T-helper 2 cell treated with Interferon-gamma antibody and Interleukin-4, amounts not matched to agents 5 μg/mL and 100 μg/mL, for 36 hours (primary cell): ENCODE results near the gene KDM3B.
"Not testable (repeated sequence)": the region's sequence is repeated elsewhere in the genome, so short reads cannot be mapped to it uniquely, and the experiment has no call there.

Experiments
- DNase-seq: peaks from one replicate; pipeline ENCODE4 v3.0.0; 2021; ENCODE audit warnings: low spot score
- H3K27ac Mint-ChIP-seq: one replicate; pipeline ENCODE4 v1.8.0; 2021; ENCODE audit warnings: mild to moderate bottlenecking, mixed read lengths
- H3K27me3 Mint-ChIP-seq: one replicate; pipeline ENCODE4 v1.8.0; 2021; ENCODE audit warnings: low read depth, mixed read lengths
- H3K36me3 Mint-ChIP-seq: one replicate; pipeline ENCODE4 v1.8.0; 2021; ENCODE audit warnings: low read depth, mixed read lengths
- H3K4me1 Mint-ChIP-seq: one replicate; pipeline ENCODE4 v1.8.0; 2021; ENCODE audit warnings: low read depth, mixed read lengths
- H3K4me3 Mint-ChIP-seq: one replicate; pipeline ENCODE4 v1.8.0; 2022; ENCODE audit warnings: mild to moderate bottlenecking, moderate library complexity, mixed read lengths
- H3K9me3 Mint-ChIP-seq: one replicate; pipeline ENCODE4 v1.8.0; 2021; ENCODE audit warnings: mixed read lengths

KDM3B gene, protein sequence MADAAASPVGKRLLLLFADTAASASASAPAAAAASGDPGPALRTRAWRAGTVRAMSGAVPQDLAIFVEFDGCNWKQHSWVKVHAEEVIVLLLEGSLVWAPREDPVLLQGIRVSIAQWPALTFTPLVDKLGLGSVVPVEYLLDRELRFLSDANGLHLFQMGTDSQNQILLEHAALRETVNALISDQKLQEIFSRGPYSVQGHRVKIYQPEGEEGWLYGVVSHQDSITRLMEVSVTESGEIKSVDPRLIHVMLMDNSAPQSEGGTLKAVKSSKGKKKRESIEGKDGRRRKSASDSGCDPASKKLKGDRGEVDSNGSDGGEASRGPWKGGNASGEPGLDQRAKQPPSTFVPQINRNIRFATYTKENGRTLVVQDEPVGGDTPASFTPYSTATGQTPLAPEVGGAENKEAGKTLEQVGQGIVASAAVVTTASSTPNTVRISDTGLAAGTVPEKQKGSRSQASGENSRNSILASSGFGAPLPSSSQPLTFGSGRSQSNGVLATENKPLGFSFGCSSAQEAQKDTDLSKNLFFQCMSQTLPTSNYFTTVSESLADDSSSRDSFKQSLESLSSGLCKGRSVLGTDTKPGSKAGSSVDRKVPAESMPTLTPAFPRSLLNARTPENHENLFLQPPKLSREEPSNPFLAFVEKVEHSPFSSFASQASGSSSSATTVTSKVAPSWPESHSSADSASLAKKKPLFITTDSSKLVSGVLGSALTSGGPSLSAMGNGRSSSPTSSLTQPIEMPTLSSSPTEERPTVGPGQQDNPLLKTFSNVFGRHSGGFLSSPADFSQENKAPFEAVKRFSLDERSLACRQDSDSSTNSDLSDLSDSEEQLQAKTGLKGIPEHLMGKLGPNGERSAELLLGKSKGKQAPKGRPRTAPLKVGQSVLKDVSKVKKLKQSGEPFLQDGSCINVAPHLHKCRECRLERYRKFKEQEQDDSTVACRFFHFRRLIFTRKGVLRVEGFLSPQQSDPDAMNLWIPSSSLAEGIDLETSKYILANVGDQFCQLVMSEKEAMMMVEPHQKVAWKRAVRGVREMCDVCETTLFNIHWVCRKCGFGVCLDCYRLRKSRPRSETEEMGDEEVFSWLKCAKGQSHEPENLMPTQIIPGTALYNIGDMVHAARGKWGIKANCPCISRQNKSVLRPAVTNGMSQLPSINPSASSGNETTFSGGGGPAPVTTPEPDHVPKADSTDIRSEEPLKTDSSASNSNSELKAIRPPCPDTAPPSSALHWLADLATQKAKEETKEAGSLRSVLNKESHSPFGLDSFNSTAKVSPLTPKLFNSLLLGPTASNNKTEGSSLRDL (N-terminal part only)

DNA sequence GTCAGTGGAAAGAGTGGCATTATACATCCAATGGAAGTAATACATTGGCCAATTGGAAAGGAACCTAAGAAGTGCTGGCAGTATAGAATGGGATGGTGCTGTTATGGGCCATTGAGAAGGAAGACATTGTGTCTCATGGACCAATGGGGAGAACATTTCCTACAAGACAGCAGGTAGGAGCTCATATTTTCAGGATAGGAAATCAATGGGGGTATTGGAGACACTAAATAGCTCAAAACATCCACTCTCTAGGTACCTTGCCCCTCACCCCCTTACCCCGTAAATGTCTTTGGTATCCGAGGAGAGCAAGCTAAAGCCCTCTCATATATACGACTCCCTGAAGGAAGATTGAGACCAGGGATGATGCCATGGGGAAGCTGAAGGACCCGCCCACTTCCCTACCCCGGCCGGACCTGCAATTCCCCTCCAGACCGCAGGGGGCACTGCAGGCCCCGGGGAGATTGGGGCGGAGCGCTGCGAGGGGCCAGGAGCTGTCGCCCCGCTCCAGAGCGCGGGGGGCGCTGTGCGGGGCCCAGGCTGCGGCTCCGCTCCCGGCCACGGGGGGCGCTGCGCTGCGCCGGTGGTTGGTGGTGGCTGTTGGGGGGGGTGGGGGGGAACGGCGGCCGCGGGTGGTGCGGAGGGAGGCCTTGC lies at the start of gene KDM3B:
TSS of gene KDM3B (plus strand) at position 615 of the 651 bp plus-strand sequence. CDS start 111 bp downstream, outside the sequence.
- Mint-ChIP-seq H3K36me3 (peaks cover 25% of the 10 kb centered on the region), H3K27ac (peak within 1 kb of the TSS; percentile 96), H3K4me3 (peak within 1 kb of the TSS; percentile 88), H3K27me3 (no peaks in the 10 kb centered on the region), H3K4me1 (peaks cover 27% of the 10 kb centered on the region), H3K9me3 (peaks cover 7% of the 10 kb centered on the region)
- DNase-seq: peak; percentile 94

DNA sequence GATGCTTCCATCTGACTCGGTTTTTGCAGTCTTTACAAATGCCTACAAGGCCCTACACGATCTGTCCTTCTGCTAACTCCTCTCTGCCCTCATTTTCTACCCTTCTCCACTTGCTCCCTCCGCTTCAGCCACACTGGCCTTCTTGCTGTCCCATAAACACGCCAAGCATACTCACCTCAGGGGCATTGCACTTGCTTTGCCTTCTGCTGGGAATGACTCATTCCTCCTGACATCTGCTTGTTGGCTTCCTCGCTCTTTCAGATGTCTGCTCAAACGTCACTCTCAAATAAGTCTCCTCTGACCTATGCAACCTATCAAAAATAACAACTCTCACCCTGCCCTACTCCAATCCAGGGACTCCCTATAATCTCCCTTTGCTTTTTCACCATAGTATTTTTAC lies 49.1 kb upstream of the KDM3B start:
- H3K36me3 Mint-ChIP-seq: peaks cover 14% of the 10 kb centered on the region

DNA sequence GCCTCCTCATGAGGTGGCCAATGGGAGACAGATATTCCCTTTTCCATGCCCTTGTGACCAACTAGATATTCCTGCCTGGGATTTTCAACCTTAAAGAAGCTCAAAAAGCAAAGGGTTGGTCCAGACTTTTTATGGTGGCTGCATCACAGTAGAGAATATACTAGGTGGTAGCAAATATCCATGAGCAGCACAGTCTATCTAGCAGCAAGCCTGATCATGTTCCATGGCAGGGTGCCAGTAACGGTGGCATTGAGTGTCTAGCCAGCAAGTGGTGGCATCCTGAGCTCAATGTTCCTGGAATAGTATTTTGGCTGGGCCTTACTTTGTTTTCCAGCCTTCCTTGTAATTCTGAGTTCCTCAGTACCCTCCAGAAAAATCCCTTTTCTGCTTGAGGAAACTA lies 46.7 kb upstream of the KDM3B start:
- H3K36me3 Mint-ChIP-seq: peaks cover 12% of the 10 kb centered on the region
- peaks cover 2% of the 10 kb centered on the region for H3K4me1 Mint-ChIP-seq
- no peak for DNase-seq
- H3K9me3 Mint-ChIP-seq: no peaks in the 10 kb centered on the region
- H3K27ac Mint-ChIP-seq: no peak overlapping the region
- H3K27me3 Mint-ChIP-seq: no peaks in the 10 kb centered on the region
- no peak overlapping the region for H3K4me3 Mint-ChIP-seq

More for the DNA sequence above, 49.1 kb upstream of the KDM3B start:
- H3K4me3 Mint-ChIP-seq: no peak overlapping the region
- no peak for DNase-seq
- H3K27ac Mint-ChIP-seq: no peak overlapping the region
- H3K27me3 Mint-ChIP-seq: no peaks in the 10 kb centered on the region
- no peaks in the 10 kb centered on the region for H3K9me3 Mint-ChIP-seq
- peaks cover 2% of the 10 kb centered on the region for H3K4me1 Mint-ChIP-seq

DNA sequence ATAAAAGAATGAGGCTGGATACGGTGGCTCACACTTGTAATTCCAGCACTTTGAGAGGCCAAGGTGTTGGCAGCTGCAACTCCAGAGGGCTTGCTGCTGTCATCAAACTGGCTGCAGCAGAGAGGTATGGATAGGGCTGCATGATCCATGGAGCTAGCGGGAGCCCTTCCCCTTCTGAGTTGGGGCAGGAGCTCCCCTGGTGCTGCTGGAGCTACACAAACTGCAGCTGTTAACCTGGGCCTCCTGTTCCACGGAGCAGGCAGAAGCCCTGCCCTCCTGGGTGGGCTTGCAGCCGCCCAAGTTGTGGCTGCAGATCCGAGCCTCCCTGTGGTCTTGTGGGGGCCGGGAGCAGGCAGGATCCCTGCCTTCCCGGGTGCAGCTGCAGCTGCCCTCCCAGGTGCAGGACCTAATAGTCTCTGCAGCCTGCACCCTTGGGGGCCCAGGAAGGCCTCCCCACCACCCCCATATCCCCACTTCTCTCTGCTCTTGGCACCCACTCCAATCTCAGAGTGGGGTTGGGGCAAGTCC lies 36.7 kb upstream of the KDM3B start:
- Mint-ChIP-seq H3K27ac (no peak overlapping the region), H3K9me3 (no peaks in the 10 kb centered on the region), H3K4me1 (no peaks in the 10 kb centered on the region), H3K4me3 (no peak overlapping the region), H3K36me3 (peaks cover 26% of the 10 kb centered on the region), H3K27me3 (no peaks in the 10 kb centered on the region)
- no peak for DNase-seq

DNA sequence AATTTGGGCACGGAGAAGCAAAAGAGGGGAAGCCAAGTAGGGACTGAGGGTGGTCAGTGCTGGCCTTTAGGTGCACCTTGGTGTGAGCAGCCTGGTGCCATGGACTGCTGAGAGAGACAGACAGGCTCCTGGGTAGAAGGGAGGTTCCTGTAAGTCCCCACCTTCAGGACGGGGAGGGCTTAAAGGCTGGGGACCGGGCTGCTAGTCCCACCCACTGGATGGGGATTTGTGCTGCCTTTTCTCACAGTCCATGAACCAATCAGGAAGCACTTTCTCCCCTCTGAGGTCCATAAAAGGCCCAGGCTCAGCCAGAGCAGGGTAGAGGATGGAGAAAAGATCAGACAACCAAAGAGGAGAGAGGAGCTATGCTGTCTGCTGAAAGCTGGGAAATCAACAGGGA lies 36.1 kb upstream of the KDM3B start:
- Mint-ChIP-seq H3K4me1 (no peaks in the 10 kb centered on the region), H3K27me3 (no peaks in the 10 kb centered on the region), H3K9me3 (no peaks in the 10 kb centered on the region), H3K36me3 (peaks cover 28% of the 10 kb centered on the region), H3K27ac (no peak overlapping the region), H3K4me3 (no peak overlapping the region)
- DNase-seq: no peak

DNA sequence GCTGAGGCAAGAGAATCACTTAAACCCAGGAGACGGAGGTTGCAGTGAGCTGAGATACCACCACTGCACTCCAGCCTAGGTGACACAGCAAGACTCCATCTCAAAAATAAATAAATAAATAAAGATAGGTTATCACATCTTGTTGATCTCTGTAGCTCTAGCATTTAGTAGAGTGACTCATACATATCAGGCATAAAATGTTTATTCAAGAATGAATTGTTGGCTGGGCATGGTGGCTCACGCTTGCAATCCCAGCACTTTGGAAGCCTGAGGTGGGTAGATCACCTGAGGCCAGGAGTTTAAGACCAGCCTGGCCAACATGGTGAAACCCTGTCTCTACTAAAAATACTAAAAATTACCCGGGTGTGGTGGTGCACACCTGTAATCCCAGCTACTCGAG lies 34.3 kb upstream of the KDM3B start:
- H3K27ac Mint-ChIP-seq, H3K27me3 Mint-ChIP-seq, H3K4me1 Mint-ChIP-seq, H3K9me3 Mint-ChIP-seq, H3K4me3 Mint-ChIP-seq, DNase-seq: not testable (repeated sequence)
- peaks cover 14% of the 10 kb centered on the region for H3K36me3 Mint-ChIP-seq

DNA sequence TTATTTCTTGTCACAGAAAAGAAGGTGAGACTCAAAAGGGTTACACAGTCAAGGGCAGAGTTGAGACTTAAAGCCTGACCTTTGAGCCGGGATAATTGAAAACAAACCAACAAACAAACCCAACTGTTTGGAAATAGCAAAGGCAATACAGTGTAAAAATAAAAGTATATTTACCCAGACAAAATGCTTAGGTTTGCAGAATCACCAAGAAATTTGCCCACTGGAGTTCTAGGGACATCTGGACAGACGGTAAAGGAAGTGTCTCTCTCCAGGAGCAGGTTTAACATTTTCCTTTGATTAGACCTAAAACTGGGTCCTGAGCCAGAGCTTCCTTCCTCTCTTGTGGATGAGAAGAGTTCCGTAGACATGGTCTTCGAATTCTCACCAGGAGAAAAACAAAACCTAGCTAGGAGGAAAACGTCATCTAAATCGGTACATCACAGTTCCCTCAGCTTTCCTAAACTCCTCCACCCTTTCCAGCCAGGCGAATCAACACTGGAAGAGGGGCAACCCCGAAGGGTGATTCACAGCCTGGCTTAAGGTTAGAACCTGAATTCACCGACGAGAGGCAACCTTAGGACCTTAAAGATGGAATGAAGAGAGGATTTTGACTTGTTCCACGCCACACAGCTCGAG lies 21.6 kb upstream of the KDM3B start:
- H3K9me3 Mint-ChIP-seq: no peaks in the 10 kb centered on the region
- H3K36me3 Mint-ChIP-seq: peaks cover 6% of the 10 kb centered on the region
- peak overlapping the region; percentile 88 for H3K4me3 Mint-ChIP-seq
- peak overlapping the region; percentile 89 for H3K27ac Mint-ChIP-seq
- peaks cover 26% of the 10 kb centered on the region for H3K4me1 Mint-ChIP-seq
- no peaks in the 10 kb centered on the region for H3K27me3 Mint-ChIP-seq
- DNase-seq: no peak

DNA sequence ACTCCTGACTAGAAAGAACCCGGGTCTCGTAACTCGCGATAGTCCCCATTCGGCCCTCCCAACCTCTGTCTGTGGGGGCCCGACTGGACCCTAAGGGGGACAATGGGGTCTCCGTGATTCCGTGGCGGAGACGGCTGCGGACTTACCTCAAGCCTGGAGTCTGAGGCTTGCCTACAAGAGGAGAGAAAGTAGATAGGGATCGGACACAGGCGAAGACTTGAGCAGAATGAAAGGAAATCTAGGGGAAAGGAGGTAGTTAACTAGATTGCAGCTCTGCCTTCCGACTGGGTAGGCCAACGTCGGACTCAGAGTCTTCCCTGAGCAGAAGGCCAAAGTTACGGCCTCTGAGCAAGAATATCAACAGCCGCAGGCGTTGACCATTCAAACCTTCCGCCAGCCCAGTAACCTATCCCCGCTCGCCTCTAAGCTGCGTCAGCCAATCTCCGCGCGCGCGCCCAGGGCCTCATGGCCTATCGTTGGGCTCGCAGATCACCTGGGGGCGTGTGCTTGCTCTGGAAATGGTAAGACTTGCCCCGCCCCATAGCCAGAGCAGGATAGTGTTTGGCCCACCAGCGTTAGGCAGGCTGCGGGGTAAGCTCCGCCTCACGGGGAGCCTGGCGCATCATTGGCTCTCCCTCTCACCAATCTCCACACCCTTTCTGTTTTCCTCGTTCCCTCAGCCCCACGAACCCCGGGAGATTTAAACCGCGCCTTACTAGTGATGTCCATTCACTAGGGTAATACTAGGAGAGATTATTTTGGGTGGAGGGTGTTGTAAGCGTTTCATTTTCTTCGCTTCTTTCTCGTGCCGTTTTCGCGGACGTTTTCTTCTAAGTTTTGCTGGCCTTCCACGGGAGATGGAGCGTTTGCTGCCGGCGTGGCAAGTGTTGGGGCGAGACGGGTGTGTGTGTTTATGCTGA lies 20.8 kb upstream of the KDM3B start, which contains the start of gene CDC25C:
TSS of gene CDC25C (minus strand) at position 356 of the 920 bp plus-strand sequence. CDS start 624 bp downstream, outside the sequence.
- Mint-ChIP-seq H3K4me3 (peak within 1 kb of the TSS; percentile 88), H3K27me3 (no peaks in the 10 kb centered on the region), H3K4me1 (peaks cover 26% of the 10 kb centered on the region), H3K9me3 (no peaks in the 10 kb centered on the region), H3K36me3 (peaks cover 4% of the 10 kb centered on the region), H3K27ac (peak within 1 kb of the TSS; percentile 89)
- DNase-seq: peak; percentile 98

DNA sequence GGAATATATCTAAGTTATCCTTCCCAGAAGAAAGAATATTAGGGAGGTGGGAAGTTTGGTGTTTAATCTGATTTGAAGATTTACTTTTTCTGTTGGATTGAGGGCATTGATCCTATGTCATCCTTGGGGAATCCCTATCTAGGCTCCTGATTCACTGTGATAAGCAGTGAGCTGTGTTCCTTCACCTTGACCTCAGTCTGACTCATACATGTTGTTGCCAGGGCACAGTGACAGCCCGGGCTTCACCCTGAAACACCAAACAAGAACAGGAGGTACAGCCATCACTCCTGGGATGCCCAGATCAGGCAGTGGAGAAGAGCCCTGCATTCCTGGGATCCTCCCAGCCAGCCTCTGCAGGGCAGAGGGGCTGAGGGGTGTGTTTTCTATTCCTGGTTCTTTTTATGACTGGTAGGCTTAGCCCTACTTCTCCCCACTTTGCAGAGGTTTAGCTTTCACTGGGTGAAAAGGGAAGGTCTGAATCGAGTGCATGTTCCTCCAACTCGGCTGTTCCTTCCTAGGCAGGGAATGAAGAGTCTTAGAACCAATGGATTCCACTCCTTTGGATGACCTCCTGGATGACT lies 17.5 kb upstream of the KDM3B start:
- Mint-ChIP-seq H3K4me3 (no peak overlapping the region), H3K9me3 (no peaks in the 10 kb centered on the region), H3K27ac (no peak overlapping the region), H3K36me3 (peaks cover 1% of the 10 kb centered on the region), H3K27me3 (no peaks in the 10 kb centered on the region), H3K4me1 (peaks cover 41% of the 10 kb centered on the region)
- no peak for DNase-seq

DNA sequence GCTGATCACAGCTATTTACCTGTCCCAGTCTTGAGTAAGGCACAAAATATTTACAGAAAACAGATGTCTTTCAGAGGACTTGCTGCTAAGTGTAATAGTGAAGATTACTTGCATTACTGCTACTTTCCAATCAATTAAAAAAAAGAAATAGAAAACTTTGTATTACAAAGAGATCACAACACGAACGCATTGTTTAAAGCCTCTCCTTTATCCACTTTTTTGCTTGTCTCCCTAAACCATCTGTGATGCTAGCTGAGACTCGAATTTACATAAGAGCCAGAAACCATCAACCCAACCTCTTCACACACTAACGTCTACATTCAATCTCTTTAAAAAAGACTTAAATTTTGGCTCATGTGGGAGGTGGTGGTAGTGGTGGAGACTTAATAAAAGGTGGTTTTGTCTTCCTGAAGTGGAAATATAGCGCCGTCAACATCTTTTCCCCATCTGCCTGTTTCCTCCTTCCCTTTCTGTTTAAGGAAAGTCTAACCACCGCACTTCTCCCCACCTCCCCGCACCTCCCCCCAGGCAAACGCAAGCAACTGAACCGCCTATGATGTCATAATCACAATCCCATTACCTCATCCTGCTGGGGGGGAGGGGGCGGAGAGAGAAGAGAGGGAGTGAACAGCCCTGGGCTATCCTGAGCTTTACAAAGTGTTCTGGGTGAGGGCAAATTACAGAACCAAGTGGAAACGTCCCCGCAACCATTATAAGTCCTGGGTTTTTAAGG lies 15.4 kb upstream of the KDM3B start:
- Mint-ChIP-seq H3K4me1 (peaks cover 33% of the 10 kb centered on the region), H3K27me3 (no peaks in the 10 kb centered on the region), H3K27ac (peak overlapping the region; percentile 98), H3K9me3 (no peaks in the 10 kb centered on the region), H3K36me3 (peaks cover 9% of the 10 kb centered on the region), H3K4me3 (peak overlapping the region; percentile 93)
- DNase-seq: peak; percentile 76

DNA sequence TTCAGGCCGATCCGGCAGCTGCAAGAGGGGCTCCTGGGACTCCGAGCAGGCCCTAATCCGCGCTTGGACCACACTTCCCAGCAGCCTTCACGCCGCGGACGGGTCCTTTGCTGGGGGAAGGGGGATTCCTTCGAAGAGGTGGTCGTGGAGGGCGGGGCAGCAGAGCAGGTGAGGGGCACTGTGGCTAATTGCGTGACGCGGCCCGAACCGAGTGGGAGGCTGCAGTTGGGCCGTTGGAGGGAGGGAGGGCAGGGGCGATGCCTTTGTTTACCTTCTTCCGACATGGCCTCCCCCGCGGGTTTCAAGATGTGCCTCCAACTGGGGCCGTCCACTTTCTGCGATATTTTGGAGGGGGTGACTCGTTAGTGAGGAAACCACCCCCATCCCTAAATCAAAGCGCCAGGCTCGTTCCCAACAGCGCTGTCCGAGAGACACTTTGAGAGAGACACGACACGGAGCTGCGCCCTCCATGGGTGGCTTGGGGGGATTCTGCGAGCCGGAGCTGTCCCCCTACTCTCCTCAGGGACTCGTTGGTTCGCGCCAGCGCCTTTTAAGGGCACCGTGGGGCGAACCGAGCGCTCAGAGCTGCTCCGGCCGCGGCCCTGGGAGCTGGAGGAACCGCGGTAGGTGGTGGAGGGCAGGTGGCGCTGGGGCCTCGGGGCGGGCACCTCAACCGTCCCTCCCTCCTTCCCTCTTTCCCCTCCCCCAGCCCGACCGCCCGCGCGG lies 14.6 kb upstream of the KDM3B start, which contains the start of gene FAM53C:
TSS of gene FAM53C (plus strand) at position 582 of the 726 bp plus-strand sequence. CDS start 3,070 bp downstream, outside the sequence.
- peak within 1 kb of the TSS; percentile 93 for H3K4me3 Mint-ChIP-seq
- peak; percentile 91 for DNase-seq
- no peaks in the 10 kb centered on the region for H3K27me3 Mint-ChIP-seq
- H3K36me3 Mint-ChIP-seq: peaks cover 9% of the 10 kb centered on the region
- H3K4me1 Mint-ChIP-seq: peaks cover 31% of the 10 kb centered on the region
- no peaks in the 10 kb centered on the region for H3K9me3 Mint-ChIP-seq
- H3K27ac Mint-ChIP-seq: peak within 1 kb of the TSS; percentile 98
